Measurements from ENCODE around the gene ZMYND15. TPM values are rescaled to one million over a fixed set of nuclear protein-coding genes. Genes with fewer than 3 reads are reported as not detected.

The ZMYND15 gene
- total and polyA plus RNA-seq, 8 donors: 0.39 to 3.2 (median 1.2) TPM

GRCh38 chr17:4759776-4760236, 20.2 kb downstream of the ZMYND15 start:
- TF ChIP-seq CTCF (IDR thresholded peaks at IDR 0.05): no peak
- Histone ChIP-seq H3K4me3 (no peak overlapping the region), H3K36me3 (no peaks in the 10 kb centered on the region), H3K4me1 (no peaks in the 10 kb centered on the region), H3K27ac (no peak overlapping the region), H3K9me3 (no peaks in the 10 kb centered on the region), H3K27me3 (no peaks in the 10 kb centered on the region)
- intact Hi-C loops (cut with DNase I): no loop called here
- no peak for FAIRE-seq
- DNase-seq: no peak
- 37 to 57% methylated on average over 10 of the region's 10 CpGs for WGBS, 2 donors
- ATAC-seq: peak in 2 of 4 donors; percentile 71

GRCh38 chr17:4764595-4764994, 25.0 kb downstream of the ZMYND15 start:
- Histone ChIP-seq H3K4me3 (no peak overlapping the region), H3K27ac (peak overlapping the region in 1 of 4 donors; percentile 15), H3K4me1 (no peaks in the 10 kb centered on the region), H3K27me3 (no peaks in the 10 kb centered on the region), H3K9me3 (no peaks in the 10 kb centered on the region), H3K36me3 (no peaks in the 10 kb centered on the region)
- FAIRE-seq (no peak), ATAC-seq (peak in 1 of 4 donors; percentile 72), DNase-seq (no peak)
- intact Hi-C loops (cut with DNase I): no loop called here
- TF ChIP-seq CTCF (IDR thresholded peaks at IDR 0.05): no peak
- WGBS, 2 donors: 61 to 75% methylated on average over 3 of the region's 3 CpGs

DNA sequence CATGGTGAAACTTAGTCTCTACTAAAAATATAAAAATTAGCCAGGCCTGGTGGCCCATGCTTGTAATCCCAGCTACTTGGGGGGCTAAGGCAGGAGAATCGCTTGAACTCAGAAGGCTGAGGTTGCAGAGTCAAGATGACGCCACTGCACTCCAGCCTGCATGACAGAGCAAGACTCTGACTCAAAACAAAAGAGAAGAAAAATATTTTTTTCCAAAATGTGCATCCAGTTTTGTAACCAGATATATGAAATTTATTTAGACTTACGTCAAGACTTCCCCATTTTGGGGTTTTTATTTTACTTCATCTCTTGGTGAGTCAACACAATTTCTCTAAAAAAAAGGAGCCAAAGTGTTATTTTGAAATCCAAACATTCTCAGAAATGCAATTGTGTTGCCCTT, 26.6 kb downstream of the ZMYND15 start:
- ATAC-seq (peak in 2 of 4 donors; percentile 56 to 57), DNase-seq (no peak), FAIRE-seq (no peak)
- TF ChIP-seq CTCF (IDR thresholded peaks at IDR 0.05): no peak
- Histone ChIP-seq H3K36me3 (no peaks in the 10 kb centered on the region), H3K9me3 (no peaks in the 10 kb centered on the region), H3K4me3 (no peak overlapping the region), H3K4me1 (no peaks in the 10 kb centered on the region), H3K27ac (peak overlapping the region in 2 of 4 donors; percentile 55 to 59), H3K27me3 (no peaks in the 10 kb centered on the region)
- intact Hi-C loops (cut with DNase I): no loop called here
- WGBS, 2 donors: 85 to 88% methylated on average over 3 of the region's 3 CpGs

- DNase-seq (no peak), FAIRE-seq (no peak), ATAC-seq (peak in 2 of 4 donors; percentile 36 to 44)
- Histone ChIP-seq H3K27me3 (no peaks in the 10 kb centered on the region), H3K4me3 (no peak overlapping the region), H3K27ac (peak overlapping the region in 1 of 4 donors; percentile 39), H3K9me3 (no peaks in the 10 kb centered on the region), H3K36me3 (no peaks in the 10 kb centered on the region), H3K4me1 (no peaks in the 10 kb centered on the region)
- intact Hi-C loops (cut with DNase I): no loop called here
- TF ChIP-seq CTCF (IDR thresholded peaks at IDR 0.05): no peak
- 77 to 86% methylated on average over 9 of the region's 9 CpGs for WGBS, 2 donors
These were observed 27.1 kb downstream of the ZMYND15 start for GRCh38 chr17:4766723-4767122.

DNA sequence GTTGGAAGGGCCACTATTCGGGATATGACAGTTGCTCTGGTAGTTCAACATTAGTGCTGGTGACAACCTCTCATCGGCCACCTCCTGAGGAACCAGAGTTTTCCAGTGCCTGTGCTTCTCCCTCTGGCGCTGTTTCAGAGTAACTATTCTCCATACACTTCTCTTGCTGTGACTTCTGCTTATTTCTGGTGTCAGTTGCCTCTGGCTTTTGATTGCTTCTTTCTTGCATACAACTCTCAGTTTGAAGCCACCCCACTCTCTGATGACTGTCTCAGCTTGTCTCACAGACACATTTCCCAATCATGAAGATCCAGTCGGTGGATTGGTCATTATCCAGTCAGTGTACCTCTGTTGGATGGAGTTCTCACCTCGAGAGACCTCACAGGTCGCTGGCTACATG, 28.7 kb downstream of the ZMYND15 start:
- Histone ChIP-seq H3K9me3 (no peaks in the 10 kb centered on the region), H3K4me1 (no peaks in the 10 kb centered on the region), H3K4me3 (no peak overlapping the region), H3K27me3 (no peaks in the 10 kb centered on the region), H3K27ac (no peak overlapping the region), H3K36me3 (no peaks in the 10 kb centered on the region)
- 61 to 74% methylated on average over 6 of the region's 6 CpGs for WGBS, 2 donors
- ATAC-seq (peak in 1 of 4 donors; percentile 8), FAIRE-seq (no peak), DNase-seq (no peak)
- intact Hi-C loops (cut with DNase I): no loop called here
- TF ChIP-seq CTCF (IDR thresholded peaks at IDR 0.05): no peak
